ENCODE data around the gene FARS2. TPM values are rescaled to one million over a fixed set of nuclear protein-coding genes. Genes with fewer than 3 reads are reported as not detected.

FARS2 gene
- total and polyA plus RNA-seq, 4 donors = 6.3 to 14.2 (median 10.5) TPM

DNA sequence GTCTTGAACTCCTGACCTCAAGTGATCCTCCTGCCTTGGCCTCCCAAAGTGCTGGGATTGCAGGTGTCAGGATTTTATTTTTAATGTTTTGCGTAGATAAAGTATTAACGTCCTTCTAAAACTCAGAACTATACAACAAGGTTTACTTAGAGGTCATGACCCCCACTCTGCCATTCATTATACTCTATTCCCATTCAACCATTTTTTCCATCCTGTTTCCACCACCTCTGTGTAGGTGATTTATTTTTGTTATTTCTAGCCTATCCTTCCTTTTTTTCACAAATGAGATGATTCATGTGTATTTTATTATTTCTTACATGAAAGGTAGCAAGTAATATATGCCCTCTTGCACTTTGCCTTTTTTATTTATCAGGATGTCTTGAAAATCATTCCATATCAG, 138.1 kb downstream of the FARS2 start:
- intact Hi-C loops (cut with DNase I) = loop anchor here (10.0 kb wide), 1 partner anchor 255 kb away; no protein-coding TSS in a partner anchor
- Histone ChIP-seq H3K4me3 (ENCODE audit: low read length in 2 of 2) (no peak overlapping the region), H3K27ac (ENCODE audit: low read depth in 1 of 2, low read length in 2 of 2) (no peak overlapping the region), H3K4me1 (ENCODE audit: control insufficient read depth in 1 of 2, insufficient read depth in 2 of 2, low read length in 2 of 2) (no peaks in the 10 kb centered on the region), H3K9me3 (ENCODE audit: control insufficient read depth, low read length) (no peaks in the 10 kb centered on the region), H3K27me3 (ENCODE audit: control insufficient read depth in 1 of 2, insufficient read depth in 2 of 2, low read length in 1 of 2) (peaks cover 0 to 1% of the 10 kb centered on the region in 2 donors), H3K36me3 (ENCODE audit: control insufficient read depth in 1 of 2, insufficient read depth in 2 of 2, low read length in 1 of 2) (no peaks in the 10 kb centered on the region)
- 84 to 93% methylated on average over 2 of the region's 2 CpGs for WGBS, 2 donors
- DNase-seq (no peak), ATAC-seq (ENCODE audit: low FRiP score) (no peak)

DNA sequence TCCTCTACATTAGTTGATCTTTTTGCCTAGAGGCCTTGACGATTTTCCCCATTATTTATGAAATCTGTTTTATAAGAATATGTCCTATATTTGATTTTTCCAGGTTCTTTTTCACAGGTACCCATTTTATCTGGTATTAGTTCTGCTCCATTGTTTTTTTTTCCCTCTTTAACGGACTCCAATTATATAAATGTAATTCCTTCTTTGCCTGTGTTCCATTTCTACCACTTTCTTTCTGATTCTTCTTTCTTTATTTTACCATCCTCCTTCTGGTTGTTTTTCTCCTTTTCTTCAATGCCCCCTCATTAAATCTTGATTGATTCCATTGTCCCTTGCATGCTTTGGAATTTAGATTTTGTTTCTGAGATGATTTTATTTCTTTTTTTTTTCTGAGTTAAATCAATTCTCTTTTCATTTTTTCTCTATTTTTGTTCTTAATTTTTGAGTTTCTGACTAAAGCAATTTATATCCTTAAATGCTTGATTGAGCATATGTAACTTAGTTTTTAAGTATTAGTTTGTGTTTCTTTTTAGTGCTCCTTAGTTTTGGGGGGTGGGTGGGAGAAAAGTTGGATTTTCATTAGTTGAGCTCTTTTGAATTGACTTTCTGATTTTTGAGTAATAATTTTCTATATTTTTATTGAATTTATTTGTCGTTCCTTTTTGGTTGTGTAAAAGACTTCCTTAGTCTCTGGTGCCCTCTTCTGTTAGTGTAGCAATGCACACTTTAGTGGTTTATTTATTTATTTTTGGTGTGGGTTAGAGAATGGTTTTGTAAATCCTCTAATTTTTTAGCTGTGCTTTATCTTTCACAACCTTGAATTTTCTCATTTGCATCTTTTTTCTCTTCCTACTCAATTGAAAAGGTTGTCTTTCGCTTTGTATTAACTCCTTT, 140.8 kb downstream of the FARS2 start:
- no peak for DNase-seq
- no peaks in the 10 kb centered on the region for H3K9me3 ChIP-seq (ENCODE audit: control insufficient read depth, low read length)
- no peak for ATAC-seq (ENCODE audit: low FRiP score)
- peaks cover 0 to 1% of the 10 kb centered on the region in 2 donors for H3K27me3 ChIP-seq (ENCODE audit: control insufficient read depth in 1 of 2, insufficient read depth in 2 of 2, low read length in 1 of 2)
- H3K27ac ChIP-seq (ENCODE audit: low read depth in 1 of 2, low read length in 2 of 2) = no peak overlapping the region
- 86 to 92% methylated on average over 4 of the region's 4 CpGs for WGBS, 2 donors
- H3K4me3 ChIP-seq (ENCODE audit: low read length in 2 of 2) = no peak overlapping the region
- no peaks in the 10 kb centered on the region for H3K4me1 ChIP-seq (ENCODE audit: control insufficient read depth in 1 of 2, insufficient read depth in 2 of 2, low read length in 2 of 2)
- no peaks in the 10 kb centered on the region for H3K36me3 ChIP-seq (ENCODE audit: control insufficient read depth in 1 of 2, insufficient read depth in 2 of 2, low read length in 1 of 2)
- intact Hi-C loops (cut with DNase I) = no loop called here

DNA sequence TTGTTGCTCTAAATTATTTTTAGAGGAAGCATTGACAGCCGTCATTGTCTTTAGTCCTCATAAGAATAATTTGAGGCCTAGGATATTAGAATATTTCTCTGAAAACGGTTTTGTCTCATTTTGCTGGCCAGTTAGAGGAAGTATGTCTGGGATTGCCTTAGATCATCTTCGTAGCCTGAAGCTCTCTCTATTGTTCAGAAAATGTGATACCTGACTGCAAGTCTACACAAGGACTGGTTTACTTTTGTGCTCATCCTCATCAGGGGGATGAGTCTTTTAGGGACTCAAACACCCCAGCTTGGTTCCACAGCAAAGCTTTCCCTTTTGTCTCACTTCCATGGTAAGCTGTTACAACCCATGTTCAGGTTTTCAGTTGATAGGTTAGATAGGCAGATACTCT, 141.8 kb downstream of the FARS2 start:
- H3K27ac ChIP-seq (ENCODE audit: low read depth in 1 of 2, low read length in 2 of 2) = no peak overlapping the region
- intact Hi-C loops (cut with DNase I) = no loop called here
- H3K4me1 ChIP-seq (ENCODE audit: control insufficient read depth in 1 of 2, insufficient read depth in 2 of 2, low read length in 2 of 2) = no peaks in the 10 kb centered on the region
- peaks cover 0 to 1% of the 10 kb centered on the region in 2 donors for H3K27me3 ChIP-seq (ENCODE audit: control insufficient read depth in 1 of 2, insufficient read depth in 2 of 2, low read length in 1 of 2)
- WGBS, 2 donors = 79 to 84% methylated on average over 3 of the region's 3 CpGs
- no peak overlapping the region for H3K4me3 ChIP-seq (ENCODE audit: low read length in 2 of 2)
- H3K36me3 ChIP-seq (ENCODE audit: control insufficient read depth in 1 of 2, insufficient read depth in 2 of 2, low read length in 1 of 2) = no peaks in the 10 kb centered on the region
- no peak for ATAC-seq (ENCODE audit: low FRiP score)
- DNase-seq = no peak
- H3K9me3 ChIP-seq (ENCODE audit: control insufficient read depth, low read length) = no peaks in the 10 kb centered on the region

DNA sequence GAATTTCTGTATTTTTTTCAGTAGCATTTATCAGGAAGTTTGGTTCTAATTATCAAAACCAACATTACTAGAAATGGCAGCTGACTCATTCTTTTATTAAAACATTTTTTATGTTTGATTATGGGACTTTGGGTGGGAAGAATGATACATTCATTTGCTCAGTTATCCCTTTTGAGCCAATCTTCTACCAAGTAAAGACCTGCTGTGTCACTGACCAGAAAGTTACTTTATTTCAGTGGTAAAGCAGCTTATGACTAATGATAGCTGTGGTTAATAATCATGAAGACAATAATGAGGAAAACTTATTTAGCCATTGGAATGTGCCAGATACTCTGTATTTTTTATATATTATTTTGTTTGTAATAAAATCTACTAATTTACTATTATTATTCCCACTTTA, 142.3 kb downstream of the FARS2 start:
- Histone ChIP-seq H3K36me3 (ENCODE audit: control insufficient read depth in 1 of 2, insufficient read depth in 2 of 2, low read length in 1 of 2) (no peaks in the 10 kb centered on the region), H3K27me3 (ENCODE audit: control insufficient read depth in 1 of 2, insufficient read depth in 2 of 2, low read length in 1 of 2) (peaks cover 0 to 1% of the 10 kb centered on the region in 2 donors), H3K4me3 (ENCODE audit: low read length in 2 of 2) (no peak overlapping the region), H3K27ac (ENCODE audit: low read depth in 1 of 2, low read length in 2 of 2) (no peak overlapping the region), H3K9me3 (ENCODE audit: control insufficient read depth, low read length) (no peaks in the 10 kb centered on the region), H3K4me1 (ENCODE audit: control insufficient read depth in 1 of 2, insufficient read depth in 2 of 2, low read length in 2 of 2) (no peaks in the 10 kb centered on the region)
- DNase-seq = no peak
- ATAC-seq (ENCODE audit: low FRiP score) = no peak
- intact Hi-C loops (cut with DNase I) = no loop called here

DNA sequence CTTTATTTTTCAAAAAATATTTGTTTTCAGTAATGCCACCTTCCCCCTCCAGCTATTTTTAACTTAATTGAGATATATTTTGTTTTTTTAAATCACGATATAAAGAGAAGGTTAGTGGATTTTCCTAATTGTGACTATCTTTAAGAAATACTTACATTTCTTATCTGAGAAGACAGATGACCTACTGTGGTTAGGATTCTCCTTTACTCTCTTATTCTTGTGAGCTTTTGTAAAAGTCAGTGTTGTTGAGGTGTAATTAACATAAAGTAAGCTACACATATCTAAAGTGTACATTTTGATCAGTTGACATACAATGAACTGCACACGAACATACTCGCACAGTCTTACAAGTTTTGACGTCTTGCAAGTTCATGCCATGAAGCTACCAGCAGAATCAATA, 144.7 kb downstream of the FARS2 start:
- DNase-seq (no peak), ATAC-seq (ENCODE audit: low FRiP score) (no peak)
- Histone ChIP-seq H3K27ac (ENCODE audit: low read depth in 1 of 2, low read length in 2 of 2) (no peak overlapping the region), H3K27me3 (ENCODE audit: control insufficient read depth in 1 of 2, insufficient read depth in 2 of 2, low read length in 1 of 2) (peaks cover 0 to 1% of the 10 kb centered on the region in 2 donors), H3K9me3 (ENCODE audit: control insufficient read depth, low read length) (no peaks in the 10 kb centered on the region), H3K4me3 (ENCODE audit: low read length in 2 of 2) (no peak overlapping the region), H3K36me3 (ENCODE audit: control insufficient read depth in 1 of 2, insufficient read depth in 2 of 2, low read length in 1 of 2) (no peaks in the 10 kb centered on the region), H3K4me1 (ENCODE audit: control insufficient read depth in 1 of 2, insufficient read depth in 2 of 2, low read length in 2 of 2) (no peaks in the 10 kb centered on the region)
- 95 to 97% methylated on average over 4 of the region's 4 CpGs for WGBS, 2 donors
- intact Hi-C loops (cut with DNase I) = no loop called here

DNA sequence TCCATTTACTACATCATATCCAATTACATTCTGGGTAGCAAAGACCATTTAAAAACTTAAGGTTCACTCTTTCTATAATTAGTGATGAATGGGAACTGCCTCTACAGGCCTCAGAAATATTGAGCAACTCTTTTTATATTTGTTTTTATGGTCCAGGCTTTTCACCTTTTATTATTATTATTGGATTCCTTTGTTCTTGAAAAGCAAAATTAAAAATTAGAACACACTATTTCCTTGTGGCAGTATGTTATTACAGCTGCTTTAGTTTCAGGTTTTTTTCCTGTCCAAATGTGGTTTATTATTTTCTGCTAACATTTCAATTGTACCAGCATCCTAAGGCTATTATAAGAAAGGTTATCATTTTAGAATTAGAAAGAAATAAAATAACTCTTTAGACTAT, 150.1 kb downstream of the FARS2 start:
- DNase-seq (no peak), ATAC-seq (ENCODE audit: low FRiP score) (no peak)
- no peak overlapping the region for H3K27ac ChIP-seq (ENCODE audit: low read depth in 1 of 2, low read length in 2 of 2)
- no peaks in the 10 kb centered on the region for H3K27me3 ChIP-seq (ENCODE audit: control insufficient read depth in 1 of 2, insufficient read depth in 2 of 2, low read length in 1 of 2)
- H3K4me1 ChIP-seq (ENCODE audit: control insufficient read depth in 1 of 2, insufficient read depth in 2 of 2, low read length in 2 of 2) = peaks cover 0 to 6% of the 10 kb centered on the region in 2 donors
- H3K4me3 ChIP-seq (ENCODE audit: low read length in 2 of 2) = no peak overlapping the region
- H3K9me3 ChIP-seq (ENCODE audit: control insufficient read depth, low read length) = no peaks in the 10 kb centered on the region
- intact Hi-C loops (cut with DNase I) = no loop called here
- no peaks in the 10 kb centered on the region for H3K36me3 ChIP-seq (ENCODE audit: control insufficient read depth in 1 of 2, insufficient read depth in 2 of 2, low read length in 1 of 2)

DNA sequence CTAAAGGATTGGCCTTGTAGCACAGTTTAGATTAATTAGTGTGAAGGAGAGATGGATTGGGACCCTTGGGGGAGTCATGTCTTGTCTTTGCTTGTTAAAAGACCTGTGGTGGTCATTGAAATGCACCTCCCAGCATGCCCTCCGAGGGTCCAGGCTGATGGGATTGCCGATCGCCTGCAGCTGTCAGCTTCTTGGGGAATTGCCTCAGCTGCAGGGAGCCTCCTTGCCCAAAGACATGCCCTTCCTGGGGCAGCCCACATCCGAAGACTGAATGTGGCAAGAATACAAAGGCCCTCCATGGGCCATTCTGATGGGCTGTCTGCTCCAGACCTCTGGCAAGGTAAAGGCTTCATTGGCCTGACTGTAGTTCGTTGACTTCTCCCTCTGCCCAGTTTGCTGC, 150.7 kb downstream of the FARS2 start:
- WGBS, 2 donors = 64 to 68% methylated on average over 5 of the region's 5 CpGs
- Histone ChIP-seq H3K9me3 (ENCODE audit: control insufficient read depth, low read length) (no peaks in the 10 kb centered on the region), H3K4me1 (ENCODE audit: control insufficient read depth in 1 of 2, insufficient read depth in 2 of 2, low read length in 2 of 2) (peaks cover 0 to 6% of the 10 kb centered on the region in 2 donors), H3K27ac (ENCODE audit: low read depth in 1 of 2, low read length in 2 of 2) (no peak overlapping the region), H3K4me3 (ENCODE audit: low read length in 2 of 2) (no peak overlapping the region), H3K36me3 (ENCODE audit: control insufficient read depth in 1 of 2, insufficient read depth in 2 of 2, low read length in 1 of 2) (no peaks in the 10 kb centered on the region), H3K27me3 (ENCODE audit: control insufficient read depth in 1 of 2, insufficient read depth in 2 of 2, low read length in 1 of 2) (no peaks in the 10 kb centered on the region)
- DNase-seq (no peak), ATAC-seq (ENCODE audit: low FRiP score) (no peak)
- intact Hi-C loops (cut with DNase I) = no loop called here

DNA sequence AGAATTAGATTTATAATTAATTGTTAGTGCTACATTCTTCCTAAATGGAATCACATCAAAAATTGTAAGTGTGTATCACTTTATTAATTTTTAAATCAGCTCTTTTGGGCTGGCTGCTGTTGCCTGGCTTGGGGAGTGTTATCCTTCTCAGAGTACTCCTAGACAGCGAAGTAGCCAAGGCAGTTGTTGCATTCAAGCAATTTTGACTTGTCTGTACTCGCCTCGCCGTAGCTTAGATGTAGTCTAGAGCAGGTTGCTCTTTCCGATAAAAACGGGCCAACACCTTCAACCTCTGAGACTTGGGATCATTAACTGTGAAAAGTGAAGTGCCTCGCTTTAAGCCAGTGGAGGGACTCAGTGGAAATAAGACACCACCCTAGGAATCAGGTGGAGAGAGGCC, 151.3 kb downstream of the FARS2 start:
- 96 to 97% methylated on average over 7 of the region's 7 CpGs for WGBS, 2 donors
- H3K27me3 ChIP-seq (ENCODE audit: control insufficient read depth in 1 of 2, insufficient read depth in 2 of 2, low read length in 1 of 2) = no peaks in the 10 kb centered on the region

DNA sequence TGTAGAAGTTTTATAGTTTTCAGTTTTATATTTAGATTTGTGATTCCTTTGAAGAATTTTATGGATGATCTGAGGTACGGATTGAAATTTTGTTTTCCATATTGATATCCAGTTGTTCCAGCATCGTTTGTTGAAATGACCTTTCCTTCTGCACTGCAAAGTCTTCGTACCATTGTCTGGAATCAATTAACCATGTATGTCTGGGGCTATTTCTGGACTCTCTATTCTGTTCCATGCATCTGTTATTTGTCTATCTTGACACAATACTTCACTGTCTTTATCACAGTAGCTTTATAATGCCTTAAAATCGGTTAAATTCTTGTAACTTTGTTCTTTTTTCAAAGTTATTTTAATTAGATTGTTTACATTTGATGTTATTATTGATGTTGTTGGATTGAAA, 154.9 kb downstream of the FARS2 start:
- DNase-seq = no peak
- Histone ChIP-seq H3K27ac (ENCODE audit: low read depth in 1 of 2, low read length in 2 of 2) (no peak overlapping the region), H3K4me3 (ENCODE audit: low read length in 2 of 2) (no peak overlapping the region), H3K36me3 (ENCODE audit: control insufficient read depth in 1 of 2, insufficient read depth in 2 of 2, low read length in 1 of 2) (no peaks in the 10 kb centered on the region), H3K27me3 (ENCODE audit: control insufficient read depth in 1 of 2, insufficient read depth in 2 of 2, low read length in 1 of 2) (no peaks in the 10 kb centered on the region), H3K9me3 (ENCODE audit: control insufficient read depth, low read length) (no peaks in the 10 kb centered on the region), H3K4me1 (ENCODE audit: control insufficient read depth in 1 of 2, insufficient read depth in 2 of 2, low read length in 2 of 2) (peaks cover 0 to 6% of the 10 kb centered on the region in 2 donors)
- 87 to 89% methylated on average over 4 of the region's 4 CpGs for WGBS, 2 donors
- intact Hi-C loops (cut with DNase I) = no loop called here
- no peak for ATAC-seq (ENCODE audit: low FRiP score)

More for the DNA sequence above, 151.3 kb downstream of the FARS2 start:
- no peaks in the 10 kb centered on the region for H3K36me3 ChIP-seq (ENCODE audit: control insufficient read depth in 1 of 2, insufficient read depth in 2 of 2, low read length in 1 of 2)
- no peak for ATAC-seq (ENCODE audit: low FRiP score)
- intact Hi-C loops (cut with DNase I) = no loop called here
- peaks cover 0 to 6% of the 10 kb centered on the region in 2 donors for H3K4me1 ChIP-seq (ENCODE audit: control insufficient read depth in 1 of 2, insufficient read depth in 2 of 2, low read length in 2 of 2)
- H3K27ac ChIP-seq (ENCODE audit: low read depth in 1 of 2, low read length in 2 of 2) = no peak overlapping the region
- DNase-seq = no peak
- H3K4me3 ChIP-seq (ENCODE audit: low read length in 2 of 2) = no peak overlapping the region
- no peaks in the 10 kb centered on the region for H3K9me3 ChIP-seq (ENCODE audit: control insufficient read depth, low read length)
